OCI-LY3 (cell line): ENCODE data around the gene HAPLN1.

Experiments used
- EZH2phosphoT487 ChIP-seq: fragments of 200-600 bp; shearing (Covaris generic); IDR thresholded peaks from 2 replicates; pipeline ENCODE4 v1.6.1; 2018; ENCODE audit warnings: antibody characterized with exemption, mixed run types, low read depth
- TF ChIP-seq, protein P1 (sequence below): fragments of 200-600, 300-600 bp; sonication (generic); IDR thresholded peaks from 2 replicates; pipeline ENCODE4 v1.5.1; 2014; ENCODE audit warnings: antibody characterized with exemption, low read length, low read depth

DNA sequence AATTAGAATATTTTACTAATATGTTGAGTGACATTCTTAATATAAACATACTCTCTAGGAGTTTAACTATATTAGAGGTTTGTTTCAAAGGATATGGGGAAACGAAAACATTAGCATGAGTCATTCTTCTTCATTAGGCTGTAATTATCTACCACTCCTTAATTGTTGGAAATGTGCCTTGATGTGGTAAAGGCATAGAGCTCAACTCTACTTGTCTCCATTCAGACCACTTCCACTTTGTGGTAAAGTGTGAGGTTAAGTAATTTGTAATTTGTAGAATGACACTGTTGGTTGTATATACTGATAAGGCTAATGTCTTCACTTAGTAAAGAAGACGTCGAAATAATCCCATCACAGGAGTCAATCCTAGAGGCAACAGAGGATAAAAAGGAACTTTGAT lies 58.1 kb downstream of the HAPLN1 start:
- TF ChIP-seq, protein P1, sequence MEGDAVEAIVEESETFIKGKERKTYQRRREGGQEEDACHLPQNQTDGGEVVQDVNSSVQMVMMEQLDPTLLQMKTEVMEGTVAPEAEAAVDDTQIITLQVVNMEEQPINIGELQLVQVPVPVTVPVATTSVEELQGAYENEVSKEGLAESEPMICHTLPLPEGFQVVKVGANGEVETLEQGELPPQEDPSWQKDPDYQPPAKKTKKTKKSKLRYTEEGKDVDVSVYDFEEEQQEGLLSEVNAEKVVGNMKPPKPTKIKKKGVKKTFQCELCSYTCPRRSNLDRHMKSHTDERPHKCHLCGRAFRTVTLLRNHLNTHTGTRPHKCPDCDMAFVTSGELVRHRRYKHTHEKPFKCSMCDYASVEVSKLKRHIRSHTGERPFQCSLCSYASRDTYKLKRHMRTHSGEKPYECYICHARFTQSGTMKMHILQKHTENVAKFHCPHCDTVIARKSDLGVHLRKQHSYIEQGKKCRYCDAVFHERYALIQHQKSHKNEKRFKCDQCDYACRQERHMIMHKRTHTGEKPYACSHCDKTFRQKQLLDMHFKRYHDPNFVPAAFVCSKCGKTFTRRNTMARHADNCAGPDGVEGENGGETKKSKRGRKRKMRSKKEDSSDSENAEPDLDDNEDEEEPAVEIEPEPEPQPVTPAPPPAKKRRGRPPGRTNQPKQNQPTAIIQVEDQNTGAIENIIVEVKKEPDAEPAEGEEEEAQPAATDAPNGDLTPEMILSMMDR: no peak
- no peak for TF ChIP-seq EZH2phosphoT487
